GM23248 (cell line): ENCODE results near the gene ARF1. TPM values are rescaled to one million over a fixed set of nuclear protein-coding genes. Genes with fewer than 3 reads are reported as not detected.

Experiments
- DNase-seq: peaks from one replicate; pipeline ENCODE4 v3.0.0-alpha.2; 2015
- H2AFZ ChIP-seq: fragments of 200-600 bp; sonication (generic); 2 replicates; pipeline ENCODE4 v1.6.1; 2016; ENCODE audit warnings: antibody characterized with exemption
- H3F3A ChIP-seq: fragments of 200-600 bp; sonication (generic); 2 replicates; pipeline ENCODE4 v1.6.1; 2016; ENCODE audit warnings: mild to moderate bottlenecking, antibody characterized with exemption, mixed run types; ENCODE audit not compliant: insufficient read depth
- H3K27ac ChIP-seq: fragments of 200-600 bp; sonication (generic); 2 replicates; pipeline ENCODE4 v1.5.1; 2016; ENCODE audit warnings: mild to moderate bottlenecking
- H3K27me3 ChIP-seq: fragments of 200-600 bp; sonication (generic); replicated peaks from 2 replicates; pipeline ENCODE4 v1.6.1; 2016; ENCODE audit warnings: mild to moderate bottlenecking; ENCODE audit not compliant: insufficient read depth
- H3K36me3 ChIP-seq: fragments of 200-600 bp; sonication (generic); 2 replicates; pipeline ENCODE4 v1.6.1; 2016; ENCODE audit warnings: low read depth, mild to moderate bottlenecking
- H3K4me1 ChIP-seq: fragments of 200-600 bp; sonication (generic); 2 replicates; pipeline ENCODE4 v1.6.1; 2016; ENCODE audit warnings: mild to moderate bottlenecking; ENCODE audit not compliant: insufficient read depth
- H3K4me2 ChIP-seq: fragments of 200-600 bp; sonication (generic); one replicate; pipeline ENCODE4 v1.6.1; 2016; ENCODE audit warnings: mild to moderate bottlenecking; ENCODE audit not compliant: unreplicated experiment
- H3K4me3 ChIP-seq: fragments of 200-600 bp; sonication (generic); 2 replicates; pipeline ENCODE4 v1.5.1; 2016; ENCODE audit warnings: mild to moderate bottlenecking
- H3K79me2 ChIP-seq: fragments of 200-600 bp; sonication (generic); 2 replicates; pipeline ENCODE4 v1.6.1; 2016; ENCODE audit warnings: mild to moderate bottlenecking; ENCODE audit not compliant: insufficient read depth
- H3K9ac ChIP-seq: fragments of 200-600 bp; sonication (generic); 2 replicates; pipeline ENCODE4 v1.6.1; 2016; ENCODE audit warnings: mild to moderate bottlenecking
- H3K9me2 ChIP-seq: fragments of 200-600 bp; sonication (generic); 2 replicates; pipeline ENCODE4 v1.6.1; 2016; ENCODE audit warnings: mixed run types, mild to moderate bottlenecking, moderate library complexity; ENCODE audit not compliant: insufficient read depth
- H3K9me3 ChIP-seq: fragments of 200-600 bp; sonication (generic); one replicate; pipeline ENCODE4 v1.6.1; 2017; ENCODE audit warnings: low read depth
- H4K20me1 ChIP-seq: fragments of 200-600 bp; sonication (generic); 2 replicates; pipeline ENCODE4 v1.6.0; 2016; ENCODE audit not compliant: insufficient read depth
- EZH2 ChIP-seq: fragments of 200-600 bp; sonication (generic); IDR thresholded peaks from 2 replicates; pipeline ENCODE4 v1.6.1; 2018; ENCODE audit warnings: antibody characterized with exemption, mild to moderate bottlenecking; ENCODE audit not compliant: insufficient read depth, poor library complexity, severe bottlenecking
- EZH2phosphoT487 ChIP-seq: fragments of 200-600 bp; sonication (generic); IDR thresholded peaks from 2 replicates; pipeline ENCODE4 v1.6.1; 2018; ENCODE audit warnings: antibody characterized with exemption, moderate library complexity, mild to moderate bottlenecking, low read depth; ENCODE audit not compliant: insufficient read depth
- WGBS, 2 experiments: methylation state at CpG; one replicate each; pipeline ENCODE4 v1.1.6; 2015 to 2017; ENCODE audit warnings: low lambda C conversion rate in 2 of 2, low coverage in 1 of 2; ENCODE audit errors: missing lambda C conversion rate in 2 of 2; 5-methylcytosine and 5-hydroxymethylcytosine counted together
- in situ Hi-C: fragments of 300-500 bp; cut with MboI; formaldehyde crosslinking; loops from 2 replicates; pipeline ENCODE4 v1.15.0; 2020
- microRNA-seq: library from miRNA; unstranded; fragments of <30 nt; microRNA quantifications from one replicate; pipeline ENCODE4, GENCODE V29; 2016; ENCODE audit warnings: borderline number of aligned reads
- polyA plus RNA-seq: library from polyadenylated mRNA; unstranded; fragments of >200 nt; fragmentation: Nextera tagmentation; extraction: Ambion mirVana; gene quantifications from 2 replicates; pipeline ENCODE4 v1.2.1, GENCODE V29; 2016
- small RNA-seq: library from RNA; depleted of rRNA; stranded (forward); fragments of <200 nt; gene quantifications from one replicate; pipeline ENCODE3, GENCODE V24; 2014; ENCODE audit warnings: low read depth, low replicate concordance
- total RNA-seq: library from RNA; depleted of rRNA; stranded (reverse); fragments of >200 nt; shearing (Covaris generic); gene quantifications from 2 replicates; pipeline ENCODE4 v1.2.3, GENCODE V29; 2014; rRNA removed

Gene ARF1
- total and polyA plus RNA-seq, 2 experiments from 2014 or later = 292 to 656 TPM

GRCh38 chr1:228146417-228147150, 64.1 kb downstream of the ARF1 start:
- Histone ChIP-seq H3K4me2 (no peak overlapping the region), H3K4me1 (peaks cover 42% of the 10 kb centered on the region), H3K4me3 (no peak overlapping the region), H3F3A (no peaks in the 10 kb centered on the region; the same call in 1 of the 2 replicates), H3K9me3 (no peaks in the 10 kb centered on the region), H3K9me2 (no peaks in the 10 kb centered on the region), H2AFZ (no peak overlapping the region), H3K9ac (no peak overlapping the region), H3K27ac (no peak overlapping the region), H3K79me2 (peaks cover 86% of the 10 kb centered on the region), H4K20me1 (peaks cover 24% of the 10 kb centered on the region; the same call in 1 of the 2 replicates), H3K36me3 (no peaks in the 10 kb centered on the region), H3K27me3 (no peaks in the 10 kb centered on the region)
- no peak for TF ChIP-seq EZH2
- TF ChIP-seq EZH2phosphoT487 = no peak
- no peak for DNase-seq
- 85% methylated on average over 18 of the region's 18 CpGs for WGBS, 2 experiments
- in situ Hi-C loops = no loop called here

DNA sequence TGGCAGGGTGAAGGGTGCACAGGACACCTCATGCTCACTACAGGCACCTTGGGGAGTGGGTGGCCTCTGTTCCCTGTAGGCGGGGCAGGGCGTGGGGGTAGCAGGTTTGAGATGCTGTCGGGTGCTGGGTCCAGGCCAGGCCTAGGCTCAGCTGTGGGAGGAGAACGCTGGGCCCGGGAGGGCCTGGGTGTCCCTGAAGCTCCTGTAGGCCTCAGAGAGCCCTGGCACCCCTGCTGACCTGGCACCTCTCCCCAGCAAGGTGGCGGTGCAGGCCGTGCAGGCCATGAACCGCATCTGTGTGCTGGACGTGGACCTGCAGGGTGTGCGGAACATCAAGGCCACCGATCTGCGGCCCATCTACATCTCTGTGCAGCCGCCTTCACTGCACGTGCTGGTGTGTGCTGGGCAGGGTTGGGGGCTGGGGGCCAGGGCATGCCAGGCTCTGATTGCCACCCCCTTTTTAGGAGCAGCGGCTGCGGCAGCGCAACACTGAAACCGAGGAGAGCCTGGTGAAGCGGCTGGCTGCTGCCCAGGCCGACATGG, 64.7 kb downstream of the ARF1 start:
- H3K79me2 ChIP-seq = peaks cover 79% of the 10 kb centered on the region
- DNase-seq = no peak
- in situ Hi-C loops = no loop called here
- H3K4me1 ChIP-seq = peaks cover 37% of the 10 kb centered on the region
- H2AFZ ChIP-seq = no peak overlapping the region
- no peaks in the 10 kb centered on the region; the same call in 1 of the 2 replicates for H3F3A ChIP-seq
- H3K9me3 ChIP-seq = no peaks in the 10 kb centered on the region
- no peak overlapping the region for H3K4me3 ChIP-seq
- H3K27me3 ChIP-seq = no peaks in the 10 kb centered on the region
- H3K4me2 ChIP-seq = no peak overlapping the region
- H4K20me1 ChIP-seq = peaks cover 23% of the 10 kb centered on the region; the same call in 1 of the 2 replicates
- H3K9ac ChIP-seq = no peak overlapping the region
- WGBS, 2 experiments = 92 to 94% methylated on average over 20 of the region's 20 CpGs
- H3K36me3 ChIP-seq = no peaks in the 10 kb centered on the region
- TF ChIP-seq EZH2phosphoT487 (no peak), EZH2 (no peak)
- H3K9me2 ChIP-seq = no peaks in the 10 kb centered on the region
- H3K27ac ChIP-seq = no peak overlapping the region

GRCh38 chr1:228147768-228148167, 65.3 kb downstream of the ARF1 start:
- Histone ChIP-seq H3F3A (no peaks in the 10 kb centered on the region; the same call in 1 of the 2 replicates), H3K9ac (no peak overlapping the region), H3K4me1 (peaks cover 31% of the 10 kb centered on the region), H3K27ac (no peak overlapping the region), H3K9me3 (no peaks in the 10 kb centered on the region), H3K27me3 (no peaks in the 10 kb centered on the region), H4K20me1 (peaks cover 18% of the 10 kb centered on the region; the same call in 1 of the 2 replicates), H3K79me2 (peaks cover 74% of the 10 kb centered on the region), H3K4me2 (no peak overlapping the region), H3K9me2 (no peaks in the 10 kb centered on the region), H2AFZ (no peak overlapping the region), H3K36me3 (no peaks in the 10 kb centered on the region), H3K4me3 (no peak overlapping the region)
- no peak for DNase-seq
- in situ Hi-C loops = no loop called here
- WGBS, 2 experiments = 74 to 83% methylated on average over 4 of the region's 4 CpGs
- no peak for TF ChIP-seq EZH2
- TF ChIP-seq EZH2phosphoT487 = no peak

GRCh38 chr1:228148196-228148861, 65.8 kb downstream of the ARF1 start:
- H3K36me3 ChIP-seq = no peaks in the 10 kb centered on the region
- WGBS, 2 experiments = 73 to 79% methylated on average over 14 to 18 of the region's 18 CpGs
- no peaks in the 10 kb centered on the region for H3K27me3 ChIP-seq
- no peaks in the 10 kb centered on the region for H3K9me2 ChIP-seq
- peaks cover 27% of the 10 kb centered on the region for H3K4me1 ChIP-seq
- no peak overlapping the region for H2AFZ ChIP-seq
- H3K9me3 ChIP-seq = no peaks in the 10 kb centered on the region
- in situ Hi-C loops = no loop called here
- no peak for DNase-seq
- H4K20me1 ChIP-seq = peaks cover 14% of the 10 kb centered on the region; the same call in 1 of the 2 replicates
- TF ChIP-seq EZH2 (no peak), EZH2phosphoT487 (no peak)
- H3K79me2 ChIP-seq = peaks cover 68% of the 10 kb centered on the region
- no peak overlapping the region for H3K4me3 ChIP-seq
- no peak overlapping the region for H3K4me2 ChIP-seq
- H3K9ac ChIP-seq = 0 out of 2 replicates have a peak overlapping the region, but pooled peaks have one; percentile 38
- H3K27ac ChIP-seq = no peak overlapping the region
- no peaks in the 10 kb centered on the region; the same call in 1 of the 2 replicates for H3F3A ChIP-seq

Small RNA genes lying within 50 kb of the gene (microRNA-seq; reads per million reads assigned to microRNA genes)
- 3.6 reads per million for gene MIR3620

Small RNA genes lying within 50 kb of the gene (small RNA-seq; reads per million reads assigned to genes)
- gene AL359510.1 = not detected

Other genes with a start within 250 kb of the ARF1 start
- 2.1 TPM in 2 replicates for gene WNT9A, start 134.8 kb upstream of the ARF1 start, total RNA-seq
- gene WNT9A, start 134.8 kb upstream of the ARF1 start, polyA plus RNA-seq = 0.09 and 0.29 TPM in 2 replicates
- gene WNT3A, start 75.7 kb upstream of the ARF1 start, total RNA-seq = not detected in 2 replicates
- not detected in 2 replicates for gene WNT3A, start 75.7 kb upstream of the ARF1 start, polyA plus RNA-seq
- gene C1orf35, start 20.6 kb downstream of the ARF1 start, total RNA-seq = 11.6 and 15.6 TPM in 2 replicates
- gene C1orf35, start 20.6 kb downstream of the ARF1 start, polyA plus RNA-seq = 19.9 and 23.4 TPM in 2 replicates
- 57.5 and 84.4 TPM in 2 replicates for gene MRPL55, start 26.6 kb downstream of the ARF1 start, total RNA-seq
- 94.4 and 95.1 TPM in 2 replicates for gene MRPL55, start 26.6 kb downstream of the ARF1 start, polyA plus RNA-seq
- 324 and 340 TPM in 2 replicates for gene GUK1, start 57.6 kb downstream of the ARF1 start, total RNA-seq
- gene GUK1, start 57.6 kb downstream of the ARF1 start, polyA plus RNA-seq = 554 and 574 TPM in 2 replicates
- gene GJC2, start 67.2 kb downstream of the ARF1 start, total RNA-seq = 0.54 and 2.7 TPM in 2 replicates
- gene GJC2, start 67.2 kb downstream of the ARF1 start, polyA plus RNA-seq = 0.08 and 0.14 TPM in 2 replicates
- 2.9 and 6.2 TPM in 2 replicates for gene IBA57, start 83.1 kb downstream of the ARF1 start, total RNA-seq
- gene IBA57, start 83.1 kb downstream of the ARF1 start, polyA plus RNA-seq = 2.0 and 3.3 TPM in 2 replicates
- 3.0 and 5.2 TPM in 2 replicates for gene OBSCN, start 125.3 kb downstream of the ARF1 start, total RNA-seq
- 1.1 and 1.3 TPM in 2 replicates for gene OBSCN, start 125.3 kb downstream of the ARF1 start, polyA plus RNA-seq